IMR-90 (cell line): Measurements from ENCODE around the gene SLC25A44. TPM values are rescaled to one million over a fixed set of nuclear protein-coding genes. Genes with fewer than 3 reads are reported as not detected.

Experiments
- ATAC-seq: fragments of 200-7000 bp; cut with Tn5 transposase; 2 replicates; pipeline ENCODE4 v1.9.1; 2020; ENCODE audit warnings: low read depth, mild to moderate bottlenecking, moderate library complexity
- BruUV-seq: library from RNA; stranded (reverse); fragments of 400-500 nt; replicated peaks from 2 replicates; lab custom pipeline; 2021; lab: Mats Ljungman, UMichigan
- CTCF ChIA-PET: fragments of 300-600 bp; formaldehyde crosslinking; extraction: SDS; loops from one replicate; lab custom pipeline; 2021; ENCODE audit warnings: antibody characterized with exemption; lab: Yijun Ruan, JAX
- POLR2A ChIA-PET: fragments of 300-600 bp; sonication (Branson Sonifier 250); formaldehyde crosslinking; loops from one replicate; lab custom pipeline; 2022; ENCODE audit warnings: antibody characterized with exemption; ENCODE audit not compliant: unreplicated experiment; lab: Charles Lee
- DNase-seq: peaks from one replicate; pipeline ENCODE4 v3.0.0; 2013
- H2AFZ ChIP-seq: replicated peaks from 2 replicates; pipeline ENCODE3; 2013; ENCODE audit warnings: low read length, mild to moderate bottlenecking; ENCODE audit not compliant: poor library complexity
- H2AK5ac ChIP-seq: 2 replicates; pipeline ENCODE4 v1.6.1; 2013; ENCODE audit warnings: low read depth, low read length, inconsistent platforms
- H2AK9ac ChIP-seq: replicated peaks from 2 replicates; pipeline ENCODE3; 2013; ENCODE audit warnings: mild to moderate bottlenecking, low read depth, low read length, moderate library complexity; ENCODE audit not compliant: poor library complexity
- H2BK120ac ChIP-seq: 2 replicates; pipeline ENCODE4 v1.6.1; 2013; ENCODE audit warnings: low read depth, low read length, inconsistent platforms
- H2BK15ac ChIP-seq: 3 replicates; pipeline ENCODE4 v1.6.1; 2013; ENCODE audit warnings: low read depth, low read length, inconsistent platforms
- H2BK20ac ChIP-seq: 2 replicates; pipeline ENCODE4 v1.6.1; 2013; ENCODE audit warnings: low read depth, mild to moderate bottlenecking, inconsistent platforms, low read length, moderate library complexity
- H2BK5ac ChIP-seq: 2 replicates; pipeline ENCODE4 v1.6.1; 2013; ENCODE audit warnings: mild to moderate bottlenecking, low read depth, low read length, inconsistent platforms; ENCODE audit not compliant: poor library complexity, severe bottlenecking
- H3K14ac ChIP-seq: replicated peaks from 2 replicates; pipeline ENCODE4 v1.6.1; 2013; ENCODE audit warnings: low read depth, low read length, inconsistent platforms
- H3K18ac ChIP-seq: 2 replicates; pipeline ENCODE4 v1.6.1; 2013; ENCODE audit warnings: low read depth, low read length, control low read depth
- H3K23ac ChIP-seq: 2 replicates; pipeline ENCODE4 v1.6.1; 2013; ENCODE audit warnings: low read depth, low read length, inconsistent platforms
- H3K27ac ChIP-seq: 2 replicates; pipeline ENCODE4 v1.5.1; 2013; ENCODE audit warnings: mild to moderate bottlenecking, control low read depth, low read length; ENCODE audit not compliant: insufficient read depth
- H3K27me3 ChIP-seq: 2 replicates; pipeline ENCODE4 v1.6.1; 2013; ENCODE audit warnings: low read length; ENCODE audit not compliant: control insufficient read depth, insufficient read depth
- H3K36me3 ChIP-seq: 2 replicates; pipeline ENCODE4 v1.6.1; 2013; ENCODE audit warnings: low read length, mixed read lengths; ENCODE audit not compliant: control insufficient read depth, insufficient read depth
- H3K4ac ChIP-seq: 2 replicates; pipeline ENCODE4 v1.6.1; 2013; ENCODE audit warnings: low read depth, low read length, inconsistent platforms
- H3K4me1 ChIP-seq: 2 replicates; pipeline ENCODE4 v1.6.1; 2013; ENCODE audit warnings: low read length, mixed read lengths; ENCODE audit not compliant: control insufficient read depth, insufficient read depth
- H3K4me2 ChIP-seq: 2 replicates; pipeline ENCODE4 v1.6.1; 2013; ENCODE audit warnings: low read depth, mild to moderate bottlenecking, control low read depth, low read length, moderate library complexity
- H3K4me3 ChIP-seq: 2 replicates; pipeline ENCODE4 v1.5.1; 2013; ENCODE audit warnings: low read depth, mild to moderate bottlenecking, control low read depth, low read length, moderate library complexity; ENCODE audit not compliant: insufficient read depth
- H3K56ac ChIP-seq: 2 replicates; pipeline ENCODE4 v1.6.1; 2013; ENCODE audit warnings: low read length, inconsistent platforms; ENCODE audit not compliant: insufficient read depth; ENCODE audit errors: extremely low read depth
- H3K79me1 ChIP-seq, 2 experiments: 2 replicates each; pipeline ENCODE4 v1.6.1; 2013; ENCODE audit warnings: low read length in 2 of 2, inconsistent platforms in 1 of 2, low read depth in 1 of 2
- H3K9ac ChIP-seq: 2 replicates; pipeline ENCODE4 v1.6.1; 2013; ENCODE audit warnings: low read depth, low read length, control low read depth
- H3K9me1 ChIP-seq: 2 replicates; pipeline ENCODE4 v1.6.1; 2013; ENCODE audit warnings: low read length, inconsistent platforms; ENCODE audit not compliant: insufficient read depth
- H3K9me3 ChIP-seq: 2 replicates; pipeline ENCODE4 v1.6.1; 2013; ENCODE audit warnings: low read length; ENCODE audit not compliant: control insufficient read depth, insufficient read depth
- H4K20me1 ChIP-seq: 2 replicates; pipeline ENCODE4 v1.6.1; 2013; ENCODE audit warnings: low read length, inconsistent platforms; ENCODE audit not compliant: insufficient read depth
- H4K5ac ChIP-seq: 2 replicates; pipeline ENCODE4 v1.6.1; 2013; ENCODE audit warnings: mild to moderate bottlenecking, low read depth, low read length, control low read depth
- H4K8ac ChIP-seq, 2 experiments: 2 replicates each; pipeline ENCODE4 v1.6.1; 2013; ENCODE audit warnings: low read depth in 2 of 2, low read length in 2 of 2, control low read depth in 1 of 2, inconsistent platforms in 1 of 2
- H4K91ac ChIP-seq: 2 replicates; pipeline ENCODE4 v1.6.1; 2013; ENCODE audit warnings: low read depth, low read length, inconsistent platforms; ENCODE audit not compliant: insufficient read depth
- CHD1 ChIP-seq: IDR thresholded peaks from 2 replicates; pipeline ENCODE4 v1.6.1; 2012; ENCODE audit warnings: low read depth, low read length, improper control_type of control experiment
- CTCF ChIP-seq: conservative IDR thresholded peaks from 2 replicates; pipeline ENCODE4 v1.5.1; 2012; ENCODE audit warnings: mild to moderate bottlenecking, low read depth, low read length, improper control_type of control experiment
- ELK1 ChIP-seq: fragments of 150-350 bp; IDR thresholded peaks from 2 replicates; pipeline ENCODE4 v1.6.1; 2016; ENCODE audit warnings: low read depth, mild to moderate bottlenecking, low read length, moderate library complexity, borderline replicate concordance
- FOS ChIP-seq: fragments of 150-350 bp; IDR thresholded peaks from 2 replicates; pipeline ENCODE4 v1.6.1; 2016; ENCODE audit warnings: low read depth, low read length
- MXI1 ChIP-seq: IDR thresholded peaks from 2 replicates; pipeline ENCODE4 v1.6.1; 2012; ENCODE audit warnings: low read depth, mild to moderate bottlenecking, low read length, moderate library complexity, borderline replicate concordance
- POLR2A ChIP-seq: IDR thresholded peaks from 2 replicates; pipeline ENCODE4 v1.6.1; 2012; ENCODE audit warnings: mild to moderate bottlenecking, low read depth, low read length
- USF2 ChIP-seq: fragments of 150-350 bp; IDR thresholded peaks from 2 replicates; pipeline ENCODE4 v1.6.1; 2017; ENCODE audit warnings: mild to moderate bottlenecking, antibody characterized with exemption, low read length, low read depth
- WGBS, 2 experiments: methylation state at CpG; one replicate each; pipeline versions ENCODE4 v1.1.5 to v1.1.7; 2013; ENCODE audit warnings: missing lambda C conversion rate in 2 of 2; ENCODE audit not compliant: insufficient read length in 1 of 2; ENCODE audit errors: extremely low coverage in 2 of 2; 5-methylcytosine and 5-hydroxymethylcytosine counted together
- dilution Hi-C: fragments of 300-500 bp; cut with HindIII; formaldehyde crosslinking; loops from one replicate; pipeline ENCODE4 v1.14.3; 2018; ENCODE audit warnings: low sequenced_read_pairs; ENCODE audit not compliant: unreplicated experiment
- in situ Hi-C: fragments of 300-500 bp; cut with MboI; formaldehyde crosslinking; loops from 3 replicates; pipeline ENCODE4 v1.14.3; 2019; ENCODE audit warnings: low sequenced_read_pairs, inconsistent platforms, mixed read lengths
- intact Hi-C: fragments of 100-400 bp; cut with micrococcal nuclease; formaldehyde crosslinking; loops from 2 replicates; pipeline ENCODE4 v1.10.0; 2022
- polyA plus RNA-seq, 3 experiments: library from polyadenylated mRNA; depleted of rRNA; stranded (reverse); fragments of >200 nt; gene quantifications; 2 replicates each; pipeline ENCODE4 v1.2.3, GENCODE V29; 2012; ENCODE audit warnings: low replicate concordance in 1 of 3
- total RNA-seq: library from RNA; depleted of rRNA; stranded (reverse); fragments of >200 nt; gene quantifications from 2 replicates; pipeline ENCODE4 v1.2.3, GENCODE V29; 2012

SLC25A44 gene
- total and polyA plus RNA-seq, 2 of the 4 experiments (the other 2 are of a cell fraction) = 12.7 to 20.2 TPM

GRCh38 chr1:156238248-156238647 lies 44.3 kb downstream of the SLC25A44 start:
- no peak overlapping the region for H2AK9ac ChIP-seq
- H2AFZ ChIP-seq = no peak overlapping the region
- H3K18ac ChIP-seq = no peak overlapping the region
- no peak overlapping the region for H4K8ac ChIP-seq
- H2BK15ac ChIP-seq = no peak overlapping the region
- no peak for TF ChIP-seq ELK1
- no peak for TF ChIP-seq FOS
- TF ChIP-seq MXI1 = no peak
- TF ChIP-seq CTCF = no peak
- TF ChIP-seq CHD1 = no peak
- no peak for TF ChIP-seq POLR2A
- no peak for TF ChIP-seq USF2
- ATAC-seq (no peak), DNase-seq (no peak)
- ChIA-PET POLR2A (no interaction called here), CTCF (no interaction called here)
- no peak overlapping the region for H2BK120ac ChIP-seq
- no peak overlapping the region for H4K5ac ChIP-seq
- H3K9me1 ChIP-seq = peaks cover 11% of the 10 kb centered on the region; the same call in 1 of the 2 replicates
- peaks cover 37% of the 10 kb centered on the region for H3K36me3 ChIP-seq
- BruUV-seq = no TSS peak
- H2AK5ac ChIP-seq = no peak overlapping the region
- no peaks in the 10 kb centered on the region for H3K27me3 ChIP-seq
- no peak overlapping the region for H4K91ac ChIP-seq
- no peak overlapping the region for H3K23ac ChIP-seq
- no peak overlapping the region for H2BK20ac ChIP-seq
- H3K4me1 ChIP-seq = peaks cover 6% of the 10 kb centered on the region
- intact Hi-C loops = no loop called here
- H3K4me2 ChIP-seq = no peak overlapping the region
- WGBS, 2 experiments = 93% methylated on average over 2 of the region's 5 CpGs; no CpG with 5 or more reads in 1 of the 2 experiments
- dilution Hi-C loops = no loop called here
- H3K9ac ChIP-seq = no peak overlapping the region
- H4K20me1 ChIP-seq = peaks cover 7% of the 10 kb centered on the region; the same call in 1 of the 2 replicates
- no peak overlapping the region for H2BK5ac ChIP-seq
- H3K9me3 ChIP-seq = no peaks in the 10 kb centered on the region
- H3K4me3 ChIP-seq = no peak overlapping the region
- no peak overlapping the region for H3K14ac ChIP-seq
- in situ Hi-C loops = no loop called here
- H3K79me1 ChIP-seq = peaks cover 0 to 6% of the 10 kb centered on the region in 2 experiments; a peak in 2 of 4 replicates
- H3K4ac ChIP-seq = no peak overlapping the region
- H3K56ac ChIP-seq = no peak overlapping the region
- H3K27ac ChIP-seq = no peak overlapping the region
